ENCODE results near the gene KAZN.

DNA sequence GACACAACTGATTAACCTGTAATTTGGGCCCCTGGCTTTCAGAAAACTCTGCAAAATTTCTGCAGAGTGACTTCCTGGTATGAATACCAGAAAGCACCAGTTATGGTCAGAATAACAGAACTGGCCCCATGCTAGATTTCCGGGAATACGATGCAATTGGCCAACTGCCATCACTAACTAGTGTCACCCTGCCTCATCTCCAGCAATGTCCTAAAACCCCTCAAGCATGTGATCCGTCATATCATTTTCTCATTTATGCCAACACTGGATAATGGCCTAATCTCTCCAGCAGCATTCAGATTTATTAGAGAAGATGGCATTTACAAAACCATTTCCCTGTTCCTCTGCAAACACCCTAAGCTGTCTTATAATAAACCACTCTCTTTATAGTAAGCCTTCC, 15.4 kb downstream of the KAZN start:
- TF ChIP-seq, protein P1, sequence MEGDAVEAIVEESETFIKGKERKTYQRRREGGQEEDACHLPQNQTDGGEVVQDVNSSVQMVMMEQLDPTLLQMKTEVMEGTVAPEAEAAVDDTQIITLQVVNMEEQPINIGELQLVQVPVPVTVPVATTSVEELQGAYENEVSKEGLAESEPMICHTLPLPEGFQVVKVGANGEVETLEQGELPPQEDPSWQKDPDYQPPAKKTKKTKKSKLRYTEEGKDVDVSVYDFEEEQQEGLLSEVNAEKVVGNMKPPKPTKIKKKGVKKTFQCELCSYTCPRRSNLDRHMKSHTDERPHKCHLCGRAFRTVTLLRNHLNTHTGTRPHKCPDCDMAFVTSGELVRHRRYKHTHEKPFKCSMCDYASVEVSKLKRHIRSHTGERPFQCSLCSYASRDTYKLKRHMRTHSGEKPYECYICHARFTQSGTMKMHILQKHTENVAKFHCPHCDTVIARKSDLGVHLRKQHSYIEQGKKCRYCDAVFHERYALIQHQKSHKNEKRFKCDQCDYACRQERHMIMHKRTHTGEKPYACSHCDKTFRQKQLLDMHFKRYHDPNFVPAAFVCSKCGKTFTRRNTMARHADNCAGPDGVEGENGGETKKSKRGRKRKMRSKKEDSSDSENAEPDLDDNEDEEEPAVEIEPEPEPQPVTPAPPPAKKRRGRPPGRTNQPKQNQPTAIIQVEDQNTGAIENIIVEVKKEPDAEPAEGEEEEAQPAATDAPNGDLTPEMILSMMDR (IDR thresholded peaks at IDR 0.05), result no peak
- no peak for TF ChIP-seq POLR2A (IDR thresholded peaks at IDR 0.05)

All from body of pancreas (tissue), 4 donors.